Epidermal melanocyte (primary cell): ENCODE data around the gene USP33.
"Not testable (repeated sequence)": the region's sequence is repeated elsewhere in the genome, so short reads cannot be mapped to it uniquely, and the experiment has no call there.

Experiments
- DNase-seq: peaks from one replicate; pipeline ENCODE4 v3.0.0; 2011; ENCODE audit warnings: low spot score; ENCODE audit not compliant: insufficient read length

Gene USP33

DNA sequence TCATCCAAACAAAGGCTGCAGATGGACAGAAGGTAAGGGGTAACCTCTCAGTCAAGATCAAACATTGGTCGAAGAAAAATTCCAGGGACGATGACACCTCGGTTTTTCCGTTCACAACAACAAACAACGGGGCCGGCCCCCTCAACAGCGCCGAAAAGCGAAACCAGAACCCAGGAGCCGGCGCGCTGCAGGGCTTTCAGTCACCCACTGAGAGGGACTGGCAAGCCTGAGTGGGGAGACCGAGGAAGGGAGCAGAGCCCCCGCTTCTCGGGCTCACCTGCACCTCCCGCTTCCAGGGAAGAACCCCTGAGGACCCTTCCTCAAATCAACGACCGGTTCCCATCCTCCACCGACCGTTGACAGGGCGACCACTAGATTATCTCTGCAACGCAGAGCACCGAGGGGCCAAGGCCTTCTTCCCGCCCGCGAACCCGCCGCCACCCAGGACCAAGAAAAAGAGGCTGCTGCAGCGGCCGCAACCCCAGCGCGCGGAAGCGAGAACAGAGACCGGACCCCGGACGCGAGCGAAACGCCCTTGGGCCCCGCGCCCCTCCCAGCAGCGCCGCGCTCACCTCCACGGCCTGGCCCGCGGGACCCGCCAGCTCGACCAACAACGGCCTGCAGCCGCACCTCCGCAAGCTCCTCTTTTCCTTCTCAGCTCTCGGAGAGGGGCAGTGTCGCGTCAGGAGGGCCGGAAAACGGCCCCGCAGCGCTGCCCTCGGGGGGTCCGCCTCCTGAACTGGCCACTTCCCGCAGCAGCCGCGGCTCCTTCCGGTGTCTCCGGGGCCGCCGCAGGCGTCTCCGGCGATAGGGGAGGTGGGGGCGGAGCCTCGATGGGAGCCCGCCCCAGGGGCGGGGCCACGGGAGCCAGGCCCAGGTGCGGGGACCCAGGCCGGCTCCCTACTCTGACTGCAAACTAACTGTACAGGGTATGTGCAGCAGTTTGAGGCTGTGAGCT lies at the start of gene USP33:
TSS of gene USP33 (minus strand) at position 782 of the 958 bp plus-strand sequence. CDS start 18,155 bp downstream, outside the sequence.
- peak; percentile 56 for DNase-seq

DNA sequence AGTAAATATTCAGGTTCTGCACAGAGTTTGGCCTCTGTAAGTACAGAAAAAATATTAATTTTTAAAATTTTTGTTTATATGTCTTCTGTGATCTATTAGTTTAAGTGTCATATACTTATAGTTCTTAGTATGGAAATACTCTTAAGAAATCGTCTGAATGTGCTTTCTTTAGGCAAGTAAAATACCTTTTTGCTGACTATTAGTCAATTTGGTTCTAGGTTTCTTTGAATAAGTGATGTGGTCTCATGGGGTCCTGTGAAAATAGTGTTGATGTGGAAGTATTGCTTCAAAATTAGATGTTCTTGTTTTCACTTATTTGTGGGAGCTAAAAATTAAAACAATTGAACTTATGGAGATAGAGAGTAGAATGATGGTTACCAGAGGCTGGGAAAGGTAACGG lies 43.7 kb upstream of the USP33 start:
- no peak for DNase-seq

DNA sequence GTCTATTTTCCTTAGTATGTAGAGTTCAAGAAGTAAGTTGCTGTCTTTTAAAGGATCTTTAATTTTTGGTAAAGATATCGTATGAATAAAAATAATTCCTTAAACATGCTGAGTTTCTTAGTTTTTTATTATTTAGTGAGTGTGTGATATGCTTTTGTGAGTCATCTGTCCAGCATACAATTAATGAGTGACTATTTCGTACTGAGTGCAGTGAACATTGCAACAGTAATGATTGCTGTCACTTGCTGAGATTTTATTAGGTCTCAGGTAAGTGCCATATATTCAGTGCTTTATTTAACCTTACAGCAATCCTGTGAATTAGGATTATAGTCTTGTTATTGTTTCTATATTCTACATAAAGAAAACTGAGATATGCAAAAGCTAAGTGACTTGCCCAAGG lies 42.4 kb upstream of the USP33 start:
- no peak for DNase-seq

DNA sequence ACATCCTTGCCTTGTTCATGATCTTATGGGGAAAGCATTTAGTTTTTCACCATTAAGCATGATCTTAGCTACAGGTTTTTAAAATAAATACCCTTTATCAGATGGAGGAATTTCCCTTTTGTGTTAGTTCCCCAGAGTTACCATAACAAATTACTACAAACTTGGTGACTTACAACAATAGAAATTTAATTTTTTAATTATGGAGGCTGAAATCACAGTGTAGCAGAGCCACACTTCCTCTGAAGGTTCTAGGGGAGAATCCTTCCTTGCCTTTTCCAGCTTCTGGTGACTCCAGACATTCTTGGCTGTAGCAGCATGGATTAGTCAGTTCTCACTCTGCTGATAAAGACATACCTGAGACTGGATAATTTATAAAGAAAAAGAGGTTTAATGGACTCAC lies 38.3 kb upstream of the USP33 start:
- no peak for DNase-seq

DNA sequence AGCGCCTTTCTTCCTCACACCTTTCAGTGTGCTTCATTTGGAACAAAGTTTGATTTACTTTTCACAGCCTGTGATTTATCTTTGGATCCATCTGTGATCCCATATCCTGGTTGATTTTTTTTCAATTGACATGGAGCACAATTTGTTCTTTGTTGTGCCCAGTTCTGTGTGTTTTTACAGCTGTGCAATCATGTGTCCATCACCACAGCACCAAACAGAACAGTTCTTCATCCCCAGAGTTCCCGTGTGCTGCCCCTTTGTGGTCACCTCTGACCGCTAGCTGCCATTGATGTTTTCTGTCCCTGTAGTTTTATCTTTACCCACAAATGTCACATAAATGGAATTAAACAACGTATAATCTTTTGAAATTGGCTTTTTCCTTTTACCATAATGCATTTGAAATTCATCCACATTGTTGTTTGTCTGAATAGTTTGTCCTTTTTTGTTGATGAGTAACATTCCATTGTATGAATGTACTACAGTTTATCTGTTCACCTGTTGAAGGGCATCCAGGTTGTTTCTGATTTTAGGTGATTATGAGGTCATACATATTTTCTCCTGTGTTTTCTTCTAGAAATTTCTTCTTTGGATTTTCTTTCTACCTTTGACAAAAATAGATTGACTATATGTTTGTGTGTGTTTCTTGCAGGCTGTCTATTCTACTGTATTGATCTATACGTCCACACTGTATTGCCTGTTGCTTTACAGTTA lies 37.2 kb upstream of the USP33 start:
- DNase-seq: peak; percentile 17

DNA sequence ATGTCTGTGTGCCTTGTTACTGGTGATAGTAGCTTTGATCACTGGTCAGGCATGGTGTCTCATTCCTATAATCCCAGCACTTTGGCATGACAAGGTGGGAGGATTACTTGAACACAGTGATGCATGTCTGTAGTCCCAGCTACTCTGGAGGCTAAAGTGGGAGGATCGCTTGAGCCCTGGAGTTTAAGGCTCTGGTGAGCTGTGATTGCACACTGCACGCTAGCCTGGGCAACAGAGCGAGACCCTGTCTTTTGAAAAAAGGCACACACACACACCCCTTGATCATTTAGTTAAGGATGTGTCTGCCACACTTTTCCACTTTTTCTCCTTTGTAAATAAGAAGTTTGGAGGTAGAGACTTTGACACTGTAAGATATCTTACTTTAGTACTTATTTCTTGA lies 34.9 kb upstream of the USP33 start:
- no peak for DNase-seq

DNA sequence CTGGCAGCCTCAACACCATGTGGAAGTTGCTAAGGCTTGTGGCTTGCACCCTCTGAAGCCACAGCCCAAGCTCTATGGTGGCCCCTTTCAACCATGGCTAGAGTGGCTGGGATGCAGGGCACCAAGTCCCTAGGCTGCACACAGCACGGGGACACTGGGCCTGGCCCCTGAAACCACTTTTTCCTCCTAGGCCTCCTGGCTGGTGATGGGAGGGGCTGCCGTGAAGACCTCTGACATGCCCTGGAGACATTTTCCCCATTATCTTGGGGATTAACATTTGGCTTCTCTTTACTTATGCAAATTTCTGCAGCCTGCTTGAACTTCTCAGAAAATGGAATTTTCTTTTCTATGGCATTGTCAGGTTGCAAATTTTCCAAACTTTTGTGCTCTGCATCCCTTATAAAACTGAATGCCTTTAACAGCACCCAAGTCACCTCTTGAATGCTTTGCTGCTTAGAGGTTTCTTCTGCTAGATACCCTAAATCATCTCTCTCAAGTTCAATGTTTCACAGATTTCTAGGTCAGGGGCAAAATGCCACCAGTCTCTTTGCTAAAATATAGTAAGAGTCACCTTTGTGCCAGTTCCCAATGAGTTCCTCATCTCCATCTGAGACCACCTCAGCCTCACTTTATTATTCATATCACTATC lies 26.6 kb upstream of the USP33 start:
- not testable (repeated sequence) for DNase-seq

DNA sequence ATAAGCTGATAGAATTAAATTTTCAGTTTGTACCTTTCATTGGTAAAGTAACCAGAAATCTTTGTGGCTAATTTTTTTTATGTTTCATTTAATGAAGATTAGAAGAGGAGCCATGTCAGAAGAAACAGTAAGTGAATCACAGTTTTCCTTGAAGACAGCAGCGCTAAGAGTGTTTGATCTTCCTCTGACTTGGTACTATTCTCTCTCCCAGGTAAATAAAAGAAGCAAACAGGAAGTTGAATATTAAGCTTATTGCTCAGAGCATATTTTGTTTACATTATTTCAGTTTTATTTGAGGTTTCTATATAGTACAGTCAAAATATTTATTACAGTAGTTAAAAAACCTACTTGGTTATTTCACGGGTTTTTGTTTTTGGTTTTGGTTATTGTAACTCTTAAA lies 23.5 kb upstream of the USP33 start:
- DNase-seq: no peak

DNA sequence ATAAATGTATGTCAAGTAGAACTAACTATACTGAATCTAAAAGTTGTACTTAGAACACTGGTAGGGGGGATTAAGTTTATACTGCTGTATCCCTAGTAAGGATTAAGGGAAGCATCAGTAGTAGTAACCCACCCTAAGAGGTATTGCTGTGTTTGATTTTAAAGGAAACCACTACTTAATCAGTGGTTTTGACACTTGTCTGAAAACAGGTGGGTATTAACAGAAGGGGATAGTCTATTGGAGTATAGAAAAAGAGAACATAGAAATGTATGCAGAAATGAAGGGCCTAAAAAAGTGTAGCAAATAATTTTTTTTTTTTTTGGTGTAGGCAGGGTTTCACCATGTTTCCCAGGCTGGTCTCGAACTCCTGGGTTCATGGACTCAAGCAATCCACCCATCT lies 22.0 kb upstream of the USP33 start:
- no peak for DNase-seq

DNA sequence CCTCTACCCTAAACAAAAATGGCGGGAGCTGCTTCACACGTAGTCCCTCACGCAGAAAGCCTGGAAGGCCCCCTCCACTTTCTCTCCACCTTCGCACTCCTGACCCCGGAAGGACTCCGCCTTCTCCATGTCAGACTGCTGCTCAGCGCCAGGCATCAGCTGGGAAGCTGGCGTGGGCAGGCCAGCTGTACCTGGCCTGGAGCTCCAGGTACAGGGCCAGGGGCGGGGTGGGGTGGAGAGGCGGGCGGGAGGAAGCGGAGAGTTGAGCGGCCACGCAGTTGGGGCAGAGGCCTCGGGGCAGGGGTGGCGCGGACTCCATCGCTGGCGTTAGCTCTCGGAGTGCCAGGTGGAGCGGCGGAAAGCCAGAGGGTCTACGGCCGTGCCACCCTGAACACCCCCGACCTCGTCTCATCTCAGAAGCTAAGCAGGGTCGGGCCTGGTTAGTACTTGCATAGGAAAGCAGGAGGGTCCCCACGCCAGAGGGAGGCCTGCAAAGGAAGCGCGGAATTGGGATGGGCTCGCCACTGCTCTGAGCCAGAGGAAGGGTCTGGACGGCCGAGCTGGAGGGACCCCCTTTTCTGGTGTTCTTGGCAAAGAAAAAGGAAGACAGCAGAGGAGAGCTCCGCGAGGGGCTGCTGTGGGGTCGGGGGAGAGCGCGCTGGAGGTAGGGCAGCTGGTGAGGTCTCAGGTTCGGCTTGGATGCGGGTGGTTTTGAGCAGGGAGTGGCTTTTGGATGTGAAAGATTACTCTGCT lies 20.1 kb upstream of the USP33 start, which contains the start of gene MIGA1:
TSS of gene MIGA1 (plus strand) at position 121 of the 753 bp plus-strand sequence. CDS start 3,604 bp downstream, outside the sequence.
- DNase-seq: peak; percentile 67

DNA sequence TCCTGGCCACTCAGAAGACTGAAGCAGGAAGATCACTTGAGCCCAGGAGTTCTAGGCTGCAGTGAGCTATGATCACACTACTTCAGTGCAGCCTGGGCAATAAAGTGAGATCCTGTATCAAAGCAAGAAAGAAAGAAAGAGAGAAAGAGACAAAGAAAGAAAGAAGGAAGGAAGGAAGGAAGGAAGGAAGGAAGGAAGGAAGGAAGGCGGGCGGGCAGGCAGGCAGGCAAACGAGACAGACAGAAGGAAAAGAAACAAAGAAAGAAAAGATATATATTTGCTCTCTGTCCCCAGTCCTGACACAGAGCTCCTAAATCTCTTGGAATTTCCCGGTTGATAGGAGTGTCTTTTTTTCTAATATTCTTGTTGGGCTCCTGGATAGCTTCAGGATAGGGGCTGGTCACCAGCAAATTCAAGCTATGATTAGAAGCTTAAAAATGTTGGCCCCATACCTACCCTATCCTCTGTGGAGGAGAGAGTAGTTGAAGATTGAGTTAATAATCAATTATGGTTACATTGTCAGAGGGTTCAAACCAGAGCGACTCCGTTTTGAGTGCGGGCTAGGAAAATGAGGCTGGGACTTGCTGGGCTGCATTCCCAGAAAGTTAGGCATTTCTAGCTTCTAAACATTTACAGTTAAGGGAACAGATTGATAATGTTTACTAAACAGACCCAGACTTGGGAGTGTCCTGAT lies 16.5 kb upstream of the USP33 start:
- DNase-seq: no peak

DNA sequence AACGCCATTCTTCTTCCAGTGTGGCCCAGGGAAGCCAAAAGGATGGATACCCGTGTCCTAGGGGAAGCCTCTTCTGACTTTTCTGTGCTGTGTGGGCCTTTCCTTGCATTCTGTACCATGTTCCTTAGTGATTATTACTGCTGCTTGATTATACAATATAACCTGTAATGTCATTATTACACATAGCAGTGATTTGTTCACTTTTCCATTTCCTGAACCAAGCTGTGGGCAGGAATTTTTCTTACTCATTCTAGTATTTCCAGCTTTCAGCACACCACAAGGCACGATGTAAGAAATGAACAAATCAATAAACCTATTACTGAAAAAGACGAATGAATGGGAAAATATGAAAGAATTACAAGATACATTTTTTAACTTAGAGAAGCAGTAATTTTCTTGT lies 8.4 kb upstream of the USP33 start:
- DNase-seq: no peak

DNA sequence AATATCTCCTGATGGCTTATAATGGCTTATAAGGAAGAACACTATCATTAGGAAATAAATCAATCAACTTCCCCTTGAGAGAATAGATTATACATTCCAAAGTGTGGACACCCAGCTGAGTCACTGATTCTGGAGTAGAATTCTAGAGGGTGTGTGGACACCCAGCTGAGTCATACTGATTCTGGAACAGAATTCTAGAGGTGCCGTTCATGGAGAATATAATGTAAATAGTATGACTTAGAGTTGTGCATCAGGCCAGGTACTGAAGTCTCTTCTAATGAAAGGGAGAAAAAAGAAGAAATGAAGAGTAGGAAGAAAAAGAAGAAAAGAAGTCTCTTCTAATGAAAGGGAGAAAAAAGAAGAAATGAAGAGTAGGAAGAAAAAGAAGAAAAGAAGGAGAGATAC lies 2.4 kb upstream of the USP33 start:
- DNase-seq: no peak

DNA sequence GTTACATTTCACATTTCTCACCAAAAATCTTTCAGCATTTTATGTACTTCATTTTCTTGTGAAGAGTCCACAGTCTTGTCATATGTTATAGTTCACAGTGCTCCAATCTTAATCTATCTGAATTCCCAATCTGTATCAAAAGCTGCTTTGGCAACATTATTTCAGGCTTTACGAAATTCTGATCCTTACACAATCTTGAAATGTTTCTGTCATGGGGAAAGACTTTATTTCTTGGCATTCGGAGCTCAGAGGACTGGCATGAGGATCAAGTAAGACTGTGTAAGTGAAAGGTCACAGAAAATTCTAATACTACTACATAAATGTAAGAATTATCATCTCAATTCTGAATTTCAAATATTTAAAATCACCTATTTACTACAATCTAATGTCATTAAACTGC lies 2.0 kb downstream of the USP33 start:
- no peak for DNase-seq

DNA sequence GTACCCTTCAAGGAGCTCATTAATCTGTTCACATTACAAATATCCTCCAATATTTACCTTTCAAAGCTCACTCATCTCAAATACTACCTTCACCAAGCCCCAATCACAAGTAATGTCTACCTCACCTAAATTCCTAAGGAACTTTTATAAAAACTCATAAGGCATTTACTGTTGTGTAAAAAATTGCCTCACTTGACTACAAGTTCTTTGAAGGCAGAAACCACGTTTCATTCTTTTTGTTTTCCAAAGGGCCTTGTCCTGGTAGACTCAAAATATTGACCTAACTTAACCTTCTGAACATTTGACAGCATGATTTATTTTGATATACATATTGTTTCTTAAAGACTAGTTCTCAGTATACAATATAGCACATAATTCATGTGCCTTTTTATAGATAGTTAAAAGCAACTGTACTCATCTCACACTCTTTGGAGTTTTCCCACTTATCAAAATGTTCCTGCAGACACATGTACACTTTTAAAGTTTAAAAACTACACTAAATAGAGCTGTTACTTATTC lies 2.5 kb downstream of the USP33 start:
- no peak for DNase-seq

DNA sequence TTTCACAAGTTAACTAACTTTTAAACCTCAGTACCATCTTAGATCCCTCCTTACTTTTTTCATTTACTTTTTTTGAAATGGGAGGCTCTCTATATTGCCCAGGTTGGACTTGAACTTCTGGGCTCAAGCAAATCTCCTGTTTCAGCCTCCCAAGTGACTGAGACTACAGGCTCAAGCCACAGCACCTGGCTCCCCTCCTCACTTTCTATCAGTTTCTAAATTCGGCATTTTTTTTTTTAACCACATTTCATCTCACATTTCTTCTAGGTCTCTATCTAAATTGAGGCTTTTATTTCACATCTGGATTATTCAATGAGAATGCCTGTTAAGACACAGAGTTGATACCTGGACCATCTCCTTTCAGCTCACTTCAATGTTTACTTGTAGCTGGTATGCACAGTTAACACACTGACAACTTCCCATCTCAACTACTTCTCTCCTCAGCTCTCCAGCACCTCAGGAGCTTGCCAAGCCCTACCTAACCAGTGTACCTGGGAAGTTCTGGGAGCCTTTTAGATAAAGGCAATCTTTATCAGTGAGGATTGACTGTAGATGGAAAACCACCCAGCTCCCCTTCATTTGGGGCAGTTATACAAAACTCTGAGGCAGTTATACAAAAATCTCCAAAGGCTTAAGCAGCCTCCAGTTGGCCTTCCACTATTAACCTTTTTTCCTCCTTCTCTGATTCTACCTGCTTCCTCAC lies 3.4 kb downstream of the USP33 start:
- DNase-seq: no peak

DNA sequence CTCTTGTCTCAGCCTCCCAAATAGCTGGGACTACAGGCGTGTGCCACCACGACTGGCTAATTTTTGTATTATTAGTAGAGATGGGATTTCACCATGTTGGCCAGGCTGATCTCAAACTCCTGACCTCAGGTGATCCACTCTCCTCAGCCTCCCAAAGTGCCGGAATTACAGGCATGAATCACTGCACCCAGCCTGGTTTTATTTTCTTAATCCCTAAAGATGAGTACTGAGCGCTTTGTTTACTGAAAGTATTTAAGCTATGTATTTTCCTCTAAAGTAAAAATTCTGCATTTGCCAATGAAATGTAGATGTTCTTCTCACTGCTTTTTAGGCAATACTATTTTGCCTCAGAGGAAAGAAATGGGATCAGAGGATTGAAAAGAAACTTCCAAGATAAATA lies 10.2 kb downstream of the USP33 start:
- not testable (repeated sequence) for DNase-seq

DNA sequence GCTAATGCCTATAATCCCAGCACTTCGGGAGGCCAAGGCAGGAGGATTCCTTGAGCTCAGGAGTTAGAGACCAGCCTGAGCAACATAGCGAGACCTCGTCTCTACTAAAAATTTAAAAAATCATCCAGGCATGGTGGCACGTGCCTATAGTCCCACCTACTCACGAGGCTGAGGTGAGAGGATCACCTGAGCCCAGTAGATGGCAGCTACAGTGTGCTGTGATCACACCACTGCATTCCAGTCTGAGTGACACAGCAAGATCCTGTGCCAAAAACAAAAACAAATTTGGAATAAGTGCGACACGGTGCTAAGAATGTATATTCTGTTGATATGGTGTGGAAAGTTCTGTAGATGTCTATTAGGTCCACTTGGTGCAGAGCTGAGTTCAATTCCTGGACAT lies 15.1 kb downstream of the USP33 start:
- DNase-seq: no peak

DNA sequence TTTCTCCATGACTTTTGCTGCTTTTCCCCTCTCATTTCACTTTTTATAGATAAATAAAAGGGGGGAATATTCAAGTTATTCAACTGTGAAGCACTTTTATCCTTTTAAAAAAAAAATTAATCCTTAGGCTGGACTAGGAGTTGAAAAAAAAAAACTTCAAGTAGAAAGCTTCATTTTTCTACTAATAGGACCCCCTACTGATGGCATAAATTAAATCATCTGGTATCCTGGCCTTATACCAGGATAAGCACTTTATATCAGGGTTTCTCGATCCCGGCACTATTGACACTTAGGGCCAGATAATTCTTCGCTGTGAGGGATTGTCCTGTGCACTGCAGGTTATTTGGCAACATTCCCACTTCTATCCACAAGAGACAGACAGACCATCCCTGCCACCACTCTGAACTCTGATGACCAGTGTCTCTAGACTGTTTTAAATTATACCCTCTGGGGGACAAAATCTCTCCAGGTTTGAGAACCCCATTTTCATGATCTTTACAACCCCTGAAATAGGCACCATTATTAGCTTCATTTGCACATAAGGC lies 17.6 kb downstream of the USP33 start:
- no peak for DNase-seq
